GM12878 (cell line): ENCODE results near the gene MSI2. TPM values are rescaled to one million over a fixed set of nuclear protein-coding genes. Genes with fewer than 3 reads are reported as not detected.

ENCODE experiments used
- ATAC-seq: fragments of 200-7000 bp; cut with Tn5 transposase; 3 replicates; pipeline ENCODE4 v1.9.1; 2020; ENCODE audit warnings: mild to moderate bottlenecking, moderate library complexity
- BruUV-seq: library from RNA; stranded (reverse); fragments of 400-500 nt; replicated peaks from 2 replicates; lab custom pipeline; 2021; lab: Mats Ljungman, UMichigan
- CTCF ChIA-PET: fragments of 300-600 bp; sonication (Branson Sonifier 250); formaldehyde crosslinking; extraction: SDS; loops from one replicate; lab custom pipeline; 2021; ENCODE audit warnings: inconsistent platforms; lab: Yijun Ruan, JAX
- POLR2A ChIA-PET: fragments of 350-600 bp; formaldehyde crosslinking; extraction: SDS; loops from one replicate; lab custom pipeline; 2021; ENCODE audit warnings: inconsistent platforms; lab: Charles Lee
- RAD21 ChIA-PET: fragments of 300-600 bp; sonication (Branson Sonifier 250); formaldehyde crosslinking; loops from one replicate; lab custom pipeline; 2023; ENCODE audit warnings: antibody characterized with exemption; ENCODE audit not compliant: unreplicated experiment; lab: Charles Lee
- SMC1A ChIA-PET: fragments of 300-600 bp; sonication (Branson Sonifier 250); formaldehyde crosslinking; loops from one replicate; lab custom pipeline; 2023; ENCODE audit not compliant: unreplicated experiment, uncharacterized antibody; lab: Charles Lee
- DNase-seq: peaks from one replicate; pipeline ENCODE4 v3.0.0-alpha.2; 2011; ENCODE audit warnings: low read depth, low spot score
- FAIRE-seq: peaks from 3 replicates; lab custom pipeline; 2011; peaks lifted over from hg19 to GRCh38; lab: Jason Lieb, UNC
- H2AFZ ChIP-seq: 2 replicates; pipeline ENCODE4 v1.6.0; 2011; ENCODE audit warnings: low read depth, low read length, control low read depth; ENCODE audit not compliant: control insufficient read depth
- H3K27ac ChIP-seq: 2 replicates; pipeline ENCODE4 v1.5.1; 2011; ENCODE audit warnings: control low read depth; ENCODE audit not compliant: control insufficient read depth, insufficient read depth
- H3K27me3 ChIP-seq, 2 experiments: replicated peaks in 1 of 2; 2 replicates each; pipeline versions ENCODE4 v1.6.0 to v1.6.1; 2011; ENCODE audit warnings: low read length in 1 of 2; ENCODE audit not compliant: control insufficient read depth in 2 of 2, insufficient read depth in 2 of 2
- H3K36me3 ChIP-seq, 2 experiments: 2 replicates each; pipeline ENCODE4 v1.5.1; 2011; ENCODE audit warnings: low read length in 1 of 2; ENCODE audit not compliant: control insufficient read depth in 2 of 2, insufficient read depth in 2 of 2
- H3K4me1 ChIP-seq: 2 replicates; pipeline ENCODE4 v1.6.1; 2011; ENCODE audit warnings: mild to moderate bottlenecking, low read length, moderate library complexity, mixed read lengths; ENCODE audit not compliant: control insufficient read depth, insufficient read depth
- H3K4me2 ChIP-seq: 2 replicates; pipeline ENCODE4 v1.6.0; 2011; ENCODE audit warnings: control low read depth; ENCODE audit not compliant: control insufficient read depth, insufficient read depth
- H3K4me3 ChIP-seq: fragments of 200-600 bp; sonication (generic); 2 replicates; pipeline ENCODE4 v1.5.1; 2016
- H3K79me2 ChIP-seq: 2 replicates; pipeline ENCODE4 v1.6.0; 2011; ENCODE audit warnings: low read length; ENCODE audit not compliant: control insufficient read depth, insufficient read depth
- H3K9ac ChIP-seq: 2 replicates; pipeline ENCODE4 v1.8.0; 2011; ENCODE audit warnings: low read length, control low read depth, mixed read lengths; ENCODE audit not compliant: control insufficient read depth, insufficient read depth
- H3K9me3 ChIP-seq: replicated peaks from 3 replicates; pipeline ENCODE4 v1.5.1; 2011; ENCODE audit warnings: mild to moderate bottlenecking, low read length; ENCODE audit not compliant: control insufficient read depth, insufficient read depth
- H4K20me1 ChIP-seq: 2 replicates; pipeline ENCODE4 v1.6.0; 2011; ENCODE audit not compliant: control insufficient read depth, insufficient read depth
- NFYB ChIP-seq: IDR thresholded peaks from 2 replicates; pipeline ENCODE4 v1.6.1; 2011; ENCODE audit warnings: low read depth, mild to moderate bottlenecking, low read length, improper control_type of control experiment, moderate library complexity; ENCODE audit not compliant: insufficient read depth
- RB1 ChIP-seq: fragments of 450-650 bp; formaldehyde crosslinking; IDR thresholded peaks from 2 replicates; pipeline ENCODE4 v1.6.1; 2017; ENCODE audit warnings: mild to moderate bottlenecking, borderline replicate concordance
- WGBS: methylation state at CpG from one replicate; pipeline ENCODE4 v1.1.6; 2016; ENCODE audit warnings: low lambda C conversion rate; ENCODE audit not compliant: insufficient replicate concordance, insufficient coverage; ENCODE audit errors: missing lambda C conversion rate; 5-methylcytosine and 5-hydroxymethylcytosine counted together
- in situ Hi-C: fragments of 300-500 bp; cut with MboI; formaldehyde crosslinking; loops from 9 replicates; pipeline ENCODE4 v1.14.3; 2018; ENCODE audit warnings: mixed read lengths
- intact Hi-C: fragments of 100-400 bp; cut with micrococcal nuclease; formaldehyde crosslinking; loops from one replicate; pipeline ENCODE4 v1.14.2; 2022; ENCODE audit not compliant: unreplicated experiment
- polyA plus RNA-seq, 11 experiments: library from polyadenylated mRNA; depleted of rRNA in 4 of 11; unstranded in 6 of 11; stranded (reverse) in 5 of 11; fragments of >200 nt; fragmentation: Nextera tagmentation in 4 of 11; fragmentation: Illumina TruSeq in 1 of 11; extraction: Ambion mirVana in 4 of 11; extraction: Trizol in 1 of 11; gene quantifications; 1 replicate in 1 of 11; 2 replicates in 10 of 11; pipeline versions ENCODE4 v1.2.1 to v1.2.3, GENCODE V29; 2011 to 2016; ENCODE audit warnings: inconsistent platforms in 2 of 11, missing spikeins in 2 of 11, low read depth in 1 of 11
- total RNA-seq, 4 experiments: library from RNA; depleted of rRNA in 3 of 4; stranded (reverse); fragments of >200 nt in 3 of 4; fragmentation: Illumina TruSeq in 1 of 4; extraction: Trizol in 1 of 4; gene quantifications; 2 replicates each; pipeline versions ENCODE4 v1.2.1 to v1.2.3, GENCODE V29; 2013 to 2021
- TF ChIP-seq, protein P1 (sequence below): fragments of 450-650 bp; IDR thresholded peaks from 2 replicates; pipeline ENCODE4 v1.6.1; 2016; ENCODE audit warnings: mild to moderate bottlenecking

Gene MSI2
- total and polyA plus RNA-seq, 10 of the 15 experiments (the other 5 are each of a cell fraction or from before 2014, with no cell fraction given) = 6.1 to 76.1 (median 42.0) TPM

DNA sequence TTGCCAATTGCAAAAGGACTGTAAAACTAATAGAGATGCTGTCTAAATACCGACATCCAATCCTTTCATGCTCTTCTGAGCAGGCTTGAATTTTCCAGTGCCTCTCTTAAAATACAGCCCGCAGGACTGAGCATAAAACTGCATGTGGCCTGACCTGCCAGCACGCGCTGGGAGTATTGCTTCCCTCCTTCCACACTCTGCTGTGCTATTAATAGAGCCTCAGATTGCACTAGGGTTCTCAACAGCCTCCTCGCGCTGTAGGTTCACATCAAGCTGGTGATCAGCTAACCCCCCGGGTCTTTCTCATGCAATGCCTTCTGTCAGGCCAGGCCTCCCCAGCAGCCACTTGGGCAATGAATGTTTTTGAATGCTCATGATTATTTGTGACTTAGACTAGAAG is 14.2 kb upstream of the MSI2 start:
- Histone ChIP-seq H3K4me2 (no peak overlapping the region), H3K27me3 (no peaks in the 10 kb centered on the region), H3K4me3 (no peak overlapping the region), H4K20me1 (no peaks in the 10 kb centered on the region), H3K36me3 (no peaks in the 10 kb centered on the region), H3K4me1 (no peaks in the 10 kb centered on the region), H3K79me2 (no peaks in the 10 kb centered on the region), H3K9ac (no peak overlapping the region), H3K9me3 (no peaks in the 10 kb centered on the region)
- ATAC-seq (no peak), DNase-seq (no peak), FAIRE-seq (no peak)
- POLR2A ChIA-PET = no interaction called here
- intact Hi-C loops = loop anchor here (2.0 kb wide), 4 partner anchors 111 to 431 kb away; no protein-coding TSS in a partner anchor
- WGBS = 66% methylated on average over 7 of the region's 7 CpGs
- RAD21 ChIA-PET = interaction anchor here (0.9 to 4.2 kb wide), 5 partner anchors 100 to 505 kb away, joined by 3 to 91 read pairs (median 37); no protein-coding TSS in a partner anchor
- BruUV-seq = no TSS peak
- CTCF ChIA-PET = interaction anchor here (0.7 to 5.1 kb wide), 21 partner anchors 18 to 505 kb away, joined by 3 to 150 read pairs (median 12); no protein-coding TSS in a partner anchor
- TF ChIP-seq, protein P1, sequence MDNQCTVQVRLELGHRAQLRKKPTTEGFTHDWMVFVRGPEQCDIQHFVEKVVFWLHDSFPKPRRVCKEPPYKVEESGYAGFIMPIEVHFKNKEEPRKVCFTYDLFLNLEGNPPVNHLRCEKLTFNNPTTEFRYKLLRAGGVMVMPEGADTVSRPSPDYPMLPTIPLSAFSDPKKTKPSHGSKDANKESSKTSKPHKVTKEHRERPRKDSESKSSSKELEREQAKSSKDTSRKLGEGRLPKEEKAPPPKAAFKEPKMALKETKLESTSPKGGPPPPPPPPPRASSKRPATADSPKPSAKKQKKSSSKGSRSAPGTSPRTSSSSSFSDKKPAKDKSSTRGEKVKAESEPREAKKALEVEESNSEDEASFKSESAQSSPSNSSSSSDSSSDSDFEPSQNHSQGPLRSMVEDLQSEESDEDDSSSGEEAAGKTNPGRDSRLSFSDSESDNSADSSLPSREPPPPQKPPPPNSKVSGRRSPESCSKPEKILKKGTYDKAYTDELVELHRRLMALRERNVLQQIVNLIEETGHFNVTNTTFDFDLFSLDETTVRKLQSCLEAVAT = no peak
- no peak for TF ChIP-seq RB1
- no peak for TF ChIP-seq NFYB
- TF ChIP-seq, all 136 proteins: peak for 0
- Histone ChIP-seq H3K27ac (no peak overlapping the region), H2AFZ (no peak overlapping the region)
- SMC1A ChIA-PET = interaction anchor here (0.7 to 4.2 kb wide), 11 partner anchors 16 to 495 kb away, joined by 3 to 57 read pairs (median 5); partner anchors contain the start of gene MSI2
- in situ Hi-C loops = loop anchor here (5.0 kb wide), 1 partner anchor 505 kb away; the partner anchor contains the start of gene CCDC182
